OCI-LY7 (cell line): ENCODE measurements around the gene ADISSP. TPM values are rescaled to one million over a fixed set of nuclear protein-coding genes. Genes with fewer than 3 reads are reported as not detected.

Source experiments
- BruUV-seq: library from RNA; stranded (reverse); fragments of 400-500 nt; replicated peaks from 2 replicates; lab custom pipeline; 2021; lab: Mats Ljungman, UMichigan
- CTCF ChIA-PET: fragments of 300-600 bp; sonication (Branson Sonifier 250); formaldehyde crosslinking; loops from one replicate; lab custom pipeline; 2022; ENCODE audit warnings: antibody characterized with exemption; ENCODE audit not compliant: unreplicated experiment; lab: Charles Lee
- POLR2A ChIA-PET: fragments of 300-600 bp; sonication (Branson Sonifier 250); formaldehyde crosslinking; loops from one replicate; lab custom pipeline; 2022; ENCODE audit warnings: antibody characterized with exemption; lab: Charles Lee
- DNase-seq: peaks from one replicate; pipeline ENCODE4 v3.0.0-alpha.2; 2015; ENCODE audit warnings: low spot score
- H2AFZ ChIP-seq: fragments of 200-600 bp; sonication (generic), shearing (Covaris generic); 2 replicates; pipeline ENCODE4 v1.6.1; 2014; ENCODE audit warnings: mild to moderate bottlenecking, antibody characterized with exemption, low read length, moderate library complexity
- H3K27ac ChIP-seq: fragments of 200-600 bp; sonication (generic); 2 replicates; pipeline ENCODE4 v1.5.1; 2014; ENCODE audit warnings: mixed run types, low read depth, mild to moderate bottlenecking, moderate library complexity, low read length, inconsistent platforms; ENCODE audit not compliant: poor library complexity, severe bottlenecking
- H3K36me3 ChIP-seq: fragments of 200-600 bp; sonication (generic); 2 replicates; pipeline ENCODE4 v1.6.1; 2014; ENCODE audit warnings: mild to moderate bottlenecking, antibody characterized with exemption, low read length, moderate library complexity, mixed read lengths; ENCODE audit not compliant: insufficient read depth
- H3K4me1 ChIP-seq: fragments of 200-600 bp; sonication (generic); 2 replicates; pipeline ENCODE4 v1.5.1; 2014; ENCODE audit warnings: mild to moderate bottlenecking, low read length; ENCODE audit not compliant: insufficient read depth, poor library complexity, severe bottlenecking
- H3K4me2 ChIP-seq: fragments of 200-600 bp; sonication (generic); 2 replicates; pipeline ENCODE4 v1.6.1; 2014; ENCODE audit warnings: mild to moderate bottlenecking, low read length
- H3K4me3 ChIP-seq: fragments of 200-600 bp; sonication (generic); 2 replicates; pipeline ENCODE4 v1.5.1; 2014; ENCODE audit warnings: mild to moderate bottlenecking, low read depth, low read length; ENCODE audit not compliant: poor library complexity, severe bottlenecking
- H3K79me2 ChIP-seq: fragments of 200-600 bp; sonication (generic); 2 replicates; pipeline ENCODE4 v1.6.1; 2016; ENCODE audit warnings: low read depth, mild to moderate bottlenecking, low read length, moderate library complexity, mixed read lengths; ENCODE audit not compliant: insufficient read depth
- H3K9me2 ChIP-seq: fragments of 200-600 bp; sonication (generic); 2 replicates; pipeline ENCODE4 v1.6.1; 2016; ENCODE audit warnings: mild to moderate bottlenecking, low read length, mixed read lengths; ENCODE audit not compliant: insufficient read depth
- H3K9me3 ChIP-seq: fragments of 200-600 bp; sonication (generic); 2 replicates; pipeline ENCODE4 v1.6.1; 2014; ENCODE audit warnings: mild to moderate bottlenecking, mixed run types, low read length, mixed read lengths
- H4K20me1 ChIP-seq: fragments of 200-600 bp; sonication (generic); 2 replicates; pipeline ENCODE4 v1.6.1; 2014; ENCODE audit warnings: mild to moderate bottlenecking, antibody characterized with exemption, low read length, moderate library complexity, mixed read lengths; ENCODE audit not compliant: insufficient read depth
- CTCF ChIP-seq: fragments of 200-600 bp; sonication (generic); conservative IDR thresholded peaks from 2 replicates; pipeline ENCODE4 v1.5.1; 2014; ENCODE audit warnings: mild to moderate bottlenecking, antibody characterized with exemption, low read length, moderate library complexity, mixed read lengths
- EZH2phosphoT487 ChIP-seq: fragments of 200-600 bp; sonication (generic); IDR thresholded peaks from 2 replicates; pipeline ENCODE4 v1.6.1; 2018; ENCODE audit warnings: low read depth, borderline replicate concordance, mild to moderate bottlenecking, mixed run types, antibody characterized with exemption, low read length, moderate library complexity, mixed read lengths
- intact Hi-C: fragments of 100-400 bp; cut with micrococcal nuclease; formaldehyde crosslinking; loops from one replicate; pipeline ENCODE4 v1.10.0; 2022; ENCODE audit not compliant: unreplicated experiment
- total RNA-seq, 2 experiments: library from RNA; depleted of rRNA in 1 of 2; stranded (reverse); fragments of >200 nt in 1 of 2; shearing (Covaris generic) in 1 of 2; gene quantifications; 2 replicates each; pipeline ENCODE4 v1.2.3, GENCODE V29; 2014 to 2022

Gene ADISSP
- total RNA-seq, 2 experiments from 2014 or later = 64.4 to 66.7 TPM

GRCh38 chr20:3755269-3755668, 12.3 kb downstream of the ADISSP start:
- TF ChIP-seq EZH2phosphoT487 (no peak), CTCF (no peak)
- no TSS peak for BruUV-seq
- Histone ChIP-seq H2AFZ (no peak overlapping the region), H3K36me3 (peaks cover 46% of the 10 kb centered on the region), H3K27ac (no peak overlapping the region), H3K79me2 (no peaks in the 10 kb centered on the region), H3K4me1 (no peaks in the 10 kb centered on the region), H4K20me1 (no peaks in the 10 kb centered on the region), H3K9me3 (no peaks in the 10 kb centered on the region), H3K9me2 (no peaks in the 10 kb centered on the region), H3K4me2 (no peak overlapping the region), H3K4me3 (no peak overlapping the region)
- intact Hi-C loops = no loop called here
- ChIA-PET POLR2A (interaction anchor here (1.1 kb wide), 1 partner anchor 13 kb away, joined by 5 read pairs; no protein-coding TSS in a partner anchor), CTCF (interaction anchor here (1.0 to 2.0 kb wide), 2 partner anchors 13 to 35 kb away, joined by 3 to 6 read pairs; partner anchors contain the start of gene ADISSP)
- no peak for DNase-seq

- H3K27ac ChIP-seq = no peak overlapping the region
- H3K4me1 ChIP-seq = no peaks in the 10 kb centered on the region
- no peaks in the 10 kb centered on the region for H4K20me1 ChIP-seq
- no peak overlapping the region for H3K4me2 ChIP-seq
- H3K79me2 ChIP-seq = no peaks in the 10 kb centered on the region
- intact Hi-C loops = no loop called here
- ChIA-PET POLR2A (no interaction called here), CTCF (interaction anchor here (2.0 kb wide), 1 partner anchor 14 kb away, joined by 6 read pairs; the partner anchor contains the start of gene ADISSP)
- no peak overlapping the region for H2AFZ ChIP-seq
- peaks cover 46% of the 10 kb centered on the region for H3K36me3 ChIP-seq
- DNase-seq = no peak
- no peaks in the 10 kb centered on the region for H3K9me3 ChIP-seq
- no peak overlapping the region for H3K4me3 ChIP-seq
- no peaks in the 10 kb centered on the region for H3K9me2 ChIP-seq
- BruUV-seq = no TSS peak
- TF ChIP-seq CTCF (no peak), EZH2phosphoT487 (no peak)
Measured at GRCh38 chr20:3754276-3754630, 13.3 kb downstream of the ADISSP start.

GRCh38 chr20:3753501-3754275, 13.9 kb downstream of the ADISSP start:
- H3K9me3 ChIP-seq = no peaks in the 10 kb centered on the region
- intact Hi-C loops = loop anchor here (1.0 kb wide), 1 partner anchor 16 kb away; no protein-coding TSS in a partner anchor
- H3K4me2 ChIP-seq = no peak overlapping the region
- no peak overlapping the region for H3K4me3 ChIP-seq
- no peak for DNase-seq
- no peaks in the 10 kb centered on the region for H3K9me2 ChIP-seq
- H3K79me2 ChIP-seq = no peaks in the 10 kb centered on the region
- H3K4me1 ChIP-seq = no peaks in the 10 kb centered on the region
- CTCF ChIA-PET = interaction anchor here (0.6 to 2.0 kb wide), 2 partner anchors 8 to 15 kb away, joined by 6 to 11 read pairs; partner anchors contain the start of gene ADISSP
- peaks cover 44% of the 10 kb centered on the region for H3K36me3 ChIP-seq
- H2AFZ ChIP-seq = no peak overlapping the region
- no peaks in the 10 kb centered on the region for H4K20me1 ChIP-seq
- TSS peak; percentile 85 for BruUV-seq
- POLR2A ChIA-PET = no interaction called here
- H3K27ac ChIP-seq = no peak overlapping the region
- TF ChIP-seq CTCF (no peak), EZH2phosphoT487 (no peak)
